Right atrium auricular region (tissue), 2 donors: ENCODE measurements around the gene KCNK3. TPM values are rescaled to one million over a fixed set of nuclear protein-coding genes. Genes with fewer than 3 reads are reported as not detected.

Experiments
- DNase-seq: peaks from one replicate; pipeline ENCODE4 v3.0.0-alpha.2; 2019; ENCODE audit warnings: low spot score
- H3K27ac ChIP-seq, 2 donors: fragments of 200-600 bp; sonication (generic); 1 replicate in 1 of 2; 2 replicates in 1 of 2; pipeline ENCODE4 v1.5.1; 2016 to 2019
- H3K27me3 ChIP-seq, 2 donors: fragments of 200-600 bp; sonication (generic); one replicate each; pipeline versions ENCODE4 v1.5.1 to v1.6.0; 2017 to 2019
- H3K36me3 ChIP-seq: fragments of 200-600 bp; sonication (generic); one replicate; pipeline ENCODE4 v1.5.1; 2016
- H3K4me1 ChIP-seq, 2 donors: fragments of 200-600 bp; sonication (generic); one replicate each; pipeline versions ENCODE4 v1.5.1 to v1.6.0; 2017 to 2019
- H3K4me3 ChIP-seq, 2 donors: fragments of 200-600 bp; sonication (generic); 1 replicate in 1 of 2; 2 replicates in 1 of 2; pipeline ENCODE4 v1.5.1; 2017 to 2019; ENCODE audit warnings: mild to moderate bottlenecking in 1 of 2, moderate library complexity in 1 of 2
- H3K9me3 ChIP-seq, 2 donors: fragments of 200-600 bp; sonication (generic); one replicate each; pipeline ENCODE4 v1.5.1; 2019
- CTCF ChIP-seq, 2 donors: fragments of 200-600 bp; sonication (generic); IDR thresholded peaks; one replicate each; pipeline ENCODE4 v1.5.1; 2019; ENCODE audit warnings: antibody characterized with exemption in 2 of 2
- total RNA-seq, 2 donors: library from RNA; depleted of rRNA; stranded (reverse); fragments of >200 nt; gene quantifications; one replicate each; pipeline ENCODE4 v1.1.0, GENCODE V29; 2016

Gene KCNK3
- total RNA-seq, 2 donors from 2014 or later, result 47.5 to 50.0 TPM

GRCh38 chr2:26738481-26738880 is 46.0 kb downstream of the KCNK3 start:
- Histone ChIP-seq H3K27ac (no peak overlapping the region), H3K4me1 (peaks cover 0 to 22% of the 10 kb centered on the region in 2 donors), H3K9me3 (no peaks in the 10 kb centered on the region), H3K36me3 (no peaks in the 10 kb centered on the region), H3K27me3 (no peaks in the 10 kb centered on the region), H3K4me3 (no peak overlapping the region)
- no peak for DNase-seq
- TF ChIP-seq CTCF (IDR thresholded peaks at IDR 0.05), result no peak

DNA sequence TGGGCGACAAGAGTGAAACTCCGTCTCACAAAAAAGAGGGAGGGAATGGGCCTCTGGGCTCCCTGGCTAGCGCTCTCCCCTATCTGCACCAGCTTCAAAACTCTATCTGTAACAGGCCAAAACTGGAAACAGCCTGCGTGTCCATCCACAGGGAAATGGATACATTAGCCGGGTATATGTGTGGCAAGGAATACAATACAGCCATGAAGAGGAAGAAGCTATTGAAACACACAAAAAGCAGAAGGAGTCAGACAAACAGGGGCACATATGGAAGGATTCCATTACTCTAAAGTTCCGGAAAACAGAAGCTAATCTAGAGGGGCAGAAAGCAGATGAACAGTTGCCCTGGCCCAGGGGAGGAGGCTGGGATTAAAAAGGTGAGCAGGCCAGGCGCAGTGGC is 47.0 kb downstream of the KCNK3 start:
- no peaks in the 10 kb centered on the region for H3K9me3 ChIP-seq
- H3K4me3 ChIP-seq, result no peak overlapping the region
- H3K4me1 ChIP-seq, result peaks cover 0 to 22% of the 10 kb centered on the region in 2 donors
- TF ChIP-seq CTCF (IDR thresholded peaks at IDR 0.05), result no peak
- H3K27ac ChIP-seq, result no peak overlapping the region
- H3K27me3 ChIP-seq, result no peaks in the 10 kb centered on the region
- no peaks in the 10 kb centered on the region for H3K36me3 ChIP-seq
- DNase-seq, result no peak

DNA sequence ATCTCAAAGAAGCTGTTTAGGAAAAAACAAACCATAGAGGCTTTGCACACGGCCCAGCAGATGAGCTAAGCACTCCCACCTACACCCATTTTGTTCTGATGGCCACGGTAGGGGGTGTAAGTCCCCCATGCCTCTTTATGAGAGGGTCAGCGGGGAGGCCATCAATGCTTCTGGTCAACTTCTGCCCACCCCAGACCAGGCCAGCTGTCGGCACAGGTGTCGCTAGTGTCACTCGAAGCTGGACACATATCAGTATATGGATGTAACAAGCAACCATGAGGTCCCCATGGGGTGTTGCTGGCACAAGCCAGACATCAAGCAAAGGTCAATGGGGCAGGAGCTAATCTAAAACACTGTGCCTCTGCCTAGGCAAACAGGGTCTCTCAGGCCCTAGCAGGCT is 47.8 kb downstream of the KCNK3 start:
- Histone ChIP-seq H3K27ac (no peak overlapping the region), H3K4me3 (no peak overlapping the region), H3K4me1 (peaks cover 0 to 20% of the 10 kb centered on the region in 2 donors), H3K9me3 (no peaks in the 10 kb centered on the region), H3K36me3 (no peaks in the 10 kb centered on the region), H3K27me3 (no peaks in the 10 kb centered on the region)
- TF ChIP-seq CTCF (IDR thresholded peaks at IDR 0.05), result no peak
- no peak for DNase-seq

DNA sequence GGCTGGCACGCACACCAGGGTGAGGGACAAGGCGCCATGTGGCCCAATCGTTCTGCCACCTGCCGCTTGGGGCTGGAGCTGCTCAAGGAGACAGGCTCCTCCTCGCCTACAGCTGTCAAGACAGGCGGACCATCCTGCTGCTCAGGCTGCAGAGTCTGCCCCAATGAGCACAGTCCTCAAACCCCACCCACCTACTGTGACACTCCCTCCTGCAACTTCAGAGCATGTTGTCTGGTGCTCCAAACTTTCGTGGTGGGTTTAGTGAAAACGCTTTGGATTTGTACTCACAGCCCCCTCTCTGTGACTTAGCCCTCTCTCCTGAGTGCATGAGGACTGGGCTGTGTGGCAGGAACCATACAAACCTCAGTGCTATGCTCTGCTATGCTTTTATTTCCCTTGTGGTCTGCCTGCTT is 48.4 kb downstream of the KCNK3 start:
- Histone ChIP-seq H3K27me3 (no peaks in the 10 kb centered on the region), H3K36me3 (no peaks in the 10 kb centered on the region), H3K9me3 (no peaks in the 10 kb centered on the region), H3K27ac (no peak overlapping the region), H3K4me1 (peaks cover 0 to 14% of the 10 kb centered on the region in 2 donors), H3K4me3 (no peak overlapping the region)
- no peak for TF ChIP-seq CTCF (IDR thresholded peaks at IDR 0.05)
- DNase-seq, result no peak

- no peak for DNase-seq
- peaks cover 0 to 8% of the 10 kb centered on the region in 2 donors for H3K4me1 ChIP-seq
- H3K27ac ChIP-seq, result no peak overlapping the region
- TF ChIP-seq CTCF (IDR thresholded peaks at IDR 0.05), result no peak
- H3K4me3 ChIP-seq, result no peak overlapping the region
- H3K9me3 ChIP-seq, result no peaks in the 10 kb centered on the region
- no peaks in the 10 kb centered on the region for H3K36me3 ChIP-seq
- no peaks in the 10 kb centered on the region for H3K27me3 ChIP-seq
Observed at GRCh38 chr2:26742048-26742770, 49.7 kb downstream of the KCNK3 start.

- DNase-seq, result no peak
- TF ChIP-seq CTCF (IDR thresholded peaks at IDR 0.05), result no peak
- no peaks in the 10 kb centered on the region for H3K9me3 ChIP-seq
- H3K36me3 ChIP-seq, result no peaks in the 10 kb centered on the region
- no peaks in the 10 kb centered on the region for H3K4me1 ChIP-seq
- H3K27me3 ChIP-seq, result no peaks in the 10 kb centered on the region
- no peak overlapping the region for H3K27ac ChIP-seq
- H3K4me3 ChIP-seq, result no peak overlapping the region
Observed at GRCh38 chr2:26743852-26744251, 51.3 kb downstream of the KCNK3 start.
